ENCODE data around the gene NTMT2. TPM values are rescaled to one million over a fixed set of nuclear protein-coding genes. Genes with fewer than 3 reads are reported as not detected.

NTMT2 gene
- total and polyA plus RNA-seq, 2 of the 8 experiments (the other 6 are each of a cell fraction or from before 2014, with no cell fraction given) = 0.38 TPM; not detected in 1

DNA sequence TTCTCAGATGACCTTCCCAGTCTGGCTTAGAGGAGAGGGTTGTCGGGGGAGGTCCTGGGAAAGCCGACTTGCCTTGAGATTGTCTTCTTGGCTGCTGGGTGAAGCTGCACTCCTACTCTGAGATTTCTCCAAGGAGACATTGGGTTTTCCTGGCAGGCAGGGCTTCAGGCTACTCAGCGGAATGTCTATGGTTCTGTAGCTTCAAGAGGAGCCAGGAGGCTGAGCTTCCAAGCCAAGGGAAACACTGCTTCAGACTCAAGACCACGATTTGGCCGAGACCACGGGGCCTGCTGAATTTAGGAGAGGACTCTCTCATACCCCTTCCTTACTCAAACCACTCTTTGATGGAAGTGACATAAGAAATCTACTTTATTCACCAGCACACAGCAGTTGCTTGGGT is 67.8 kb downstream of the NTMT2 start (continued):
- TF ChIP-seq, protein P1, sequence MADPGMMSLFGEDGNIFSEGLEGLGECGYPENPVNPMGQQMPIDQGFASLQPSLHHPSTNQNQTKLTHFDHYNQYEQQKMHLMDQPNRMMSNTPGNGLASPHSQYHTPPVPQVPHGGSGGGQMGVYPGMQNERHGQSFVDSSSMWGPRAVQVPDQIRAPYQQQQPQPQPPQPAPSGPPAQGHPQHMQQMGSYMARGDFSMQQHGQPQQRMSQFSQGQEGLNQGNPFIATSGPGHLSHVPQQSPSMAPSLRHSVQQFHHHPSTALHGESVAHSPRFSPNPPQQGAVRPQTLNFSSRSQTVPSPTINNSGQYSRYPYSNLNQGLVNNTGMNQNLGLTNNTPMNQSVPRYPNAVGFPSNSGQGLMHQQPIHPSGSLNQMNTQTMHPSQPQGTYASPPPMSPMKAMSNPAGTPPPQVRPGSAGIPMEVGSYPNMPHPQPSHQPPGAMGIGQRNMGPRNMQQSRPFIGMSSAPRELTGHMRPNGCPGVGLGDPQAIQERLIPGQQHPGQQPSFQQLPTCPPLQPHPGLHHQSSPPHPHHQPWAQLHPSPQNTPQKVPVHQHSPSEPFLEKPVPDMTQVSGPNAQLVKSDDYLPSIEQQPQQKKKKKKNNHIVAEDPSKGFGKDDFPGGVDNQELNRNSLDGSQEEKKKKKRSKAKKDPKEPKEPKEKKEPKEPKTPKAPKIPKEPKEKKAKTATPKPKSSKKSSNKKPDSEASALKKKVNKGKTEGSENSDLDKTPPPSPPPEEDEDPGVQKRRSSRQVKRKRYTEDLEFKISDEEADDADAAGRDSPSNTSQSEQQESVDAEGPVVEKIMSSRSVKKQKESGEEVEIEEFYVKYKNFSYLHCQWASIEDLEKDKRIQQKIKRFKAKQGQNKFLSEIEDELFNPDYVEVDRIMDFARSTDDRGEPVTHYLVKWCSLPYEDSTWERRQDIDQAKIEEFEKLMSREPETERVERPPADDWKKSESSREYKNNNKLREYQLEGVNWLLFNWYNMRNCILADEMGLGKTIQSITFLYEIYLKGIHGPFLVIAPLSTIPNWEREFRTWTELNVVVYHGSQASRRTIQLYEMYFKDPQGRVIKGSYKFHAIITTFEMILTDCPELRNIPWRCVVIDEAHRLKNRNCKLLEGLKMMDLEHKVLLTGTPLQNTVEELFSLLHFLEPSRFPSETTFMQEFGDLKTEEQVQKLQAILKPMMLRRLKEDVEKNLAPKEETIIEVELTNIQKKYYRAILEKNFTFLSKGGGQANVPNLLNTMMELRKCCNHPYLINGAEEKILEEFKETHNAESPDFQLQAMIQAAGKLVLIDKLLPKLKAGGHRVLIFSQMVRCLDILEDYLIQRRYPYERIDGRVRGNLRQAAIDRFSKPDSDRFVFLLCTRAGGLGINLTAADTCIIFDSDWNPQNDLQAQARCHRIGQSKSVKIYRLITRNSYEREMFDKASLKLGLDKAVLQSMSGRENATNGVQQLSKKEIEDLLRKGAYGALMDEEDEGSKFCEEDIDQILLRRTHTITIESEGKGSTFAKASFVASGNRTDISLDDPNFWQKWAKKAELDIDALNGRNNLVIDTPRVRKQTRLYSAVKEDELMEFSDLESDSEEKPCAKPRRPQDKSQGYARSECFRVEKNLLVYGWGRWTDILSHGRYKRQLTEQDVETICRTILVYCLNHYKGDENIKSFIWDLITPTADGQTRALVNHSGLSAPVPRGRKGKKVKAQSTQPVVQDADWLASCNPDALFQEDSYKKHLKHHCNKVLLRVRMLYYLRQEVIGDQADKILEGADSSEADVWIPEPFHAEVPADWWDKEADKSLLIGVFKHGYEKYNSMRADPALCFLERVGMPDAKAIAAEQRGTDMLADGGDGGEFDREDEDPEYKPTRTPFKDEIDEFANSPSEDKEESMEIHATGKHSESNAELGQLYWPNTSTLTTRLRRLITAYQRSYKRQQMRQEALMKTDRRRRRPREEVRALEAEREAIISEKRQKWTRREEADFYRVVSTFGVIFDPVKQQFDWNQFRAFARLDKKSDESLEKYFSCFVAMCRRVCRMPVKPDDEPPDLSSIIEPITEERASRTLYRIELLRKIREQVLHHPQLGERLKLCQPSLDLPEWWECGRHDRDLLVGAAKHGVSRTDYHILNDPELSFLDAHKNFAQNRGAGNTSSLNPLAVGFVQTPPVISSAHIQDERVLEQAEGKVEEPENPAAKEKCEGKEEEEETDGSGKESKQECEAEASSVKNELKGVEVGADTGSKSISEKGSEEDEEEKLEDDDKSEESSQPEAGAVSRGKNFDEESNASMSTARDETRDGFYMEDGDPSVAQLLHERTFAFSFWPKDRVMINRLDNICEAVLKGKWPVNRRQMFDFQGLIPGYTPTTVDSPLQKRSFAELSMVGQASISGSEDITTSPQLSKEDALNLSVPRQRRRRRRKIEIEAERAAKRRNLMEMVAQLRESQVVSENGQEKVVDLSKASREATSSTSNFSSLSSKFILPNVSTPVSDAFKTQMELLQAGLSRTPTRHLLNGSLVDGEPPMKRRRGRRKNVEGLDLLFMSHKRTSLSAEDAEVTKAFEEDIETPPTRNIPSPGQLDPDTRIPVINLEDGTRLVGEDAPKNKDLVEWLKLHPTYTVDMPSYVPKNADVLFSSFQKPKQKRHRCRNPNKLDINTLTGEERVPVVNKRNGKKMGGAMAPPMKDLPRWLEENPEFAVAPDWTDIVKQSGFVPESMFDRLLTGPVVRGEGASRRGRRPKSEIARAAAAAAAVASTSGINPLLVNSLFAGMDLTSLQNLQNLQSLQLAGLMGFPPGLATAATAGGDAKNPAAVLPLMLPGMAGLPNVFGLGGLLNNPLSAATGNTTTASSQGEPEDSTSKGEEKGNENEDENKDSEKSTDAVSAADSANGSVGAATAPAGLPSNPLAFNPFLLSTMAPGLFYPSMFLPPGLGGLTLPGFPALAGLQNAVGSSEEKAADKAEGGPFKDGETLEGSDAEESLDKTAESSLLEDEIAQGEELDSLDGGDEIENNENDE (IDR thresholded peaks at IDR 0.05; ENCODE audit: insufficient replicate concordance, low read length) = no peak
- TF ChIP-seq BCL11A (IDR thresholded peaks at IDR 0.05; ENCODE audit: low read depth in 2 of 2, low read length in 2 of 2) = no peak
- no peak for TF ChIP-seq EGR1 (IDR thresholded peaks at IDR 0.05; ENCODE audit: borderline replicate concordance, low read depth, low read length)
